ENCODE data around the gene CELSR1.

Gene CELSR1

DNA sequence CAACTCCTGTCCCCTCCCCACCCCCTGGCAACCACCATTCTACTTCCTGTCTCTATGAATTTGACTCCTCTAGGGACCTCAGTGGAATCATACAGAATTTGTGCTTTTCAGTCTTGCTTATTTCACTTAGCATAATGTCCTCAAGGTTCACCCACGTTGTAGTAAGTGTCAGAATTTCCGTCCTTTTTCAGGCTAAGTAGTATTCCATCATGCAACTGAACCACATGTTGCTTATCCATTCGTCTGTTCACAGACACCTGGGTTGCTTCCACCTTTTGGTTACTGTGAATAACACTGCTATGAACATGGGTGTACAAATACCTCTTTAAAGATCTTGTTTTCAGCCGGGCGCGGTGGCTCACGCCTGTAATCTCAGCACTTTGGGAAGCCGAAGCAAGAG is 16.5 kb downstream of the CELSR1 start:
- TF ChIP-seq ZFP3 (CRISPR knock-in tag; IDR thresholded peaks at IDR 0.05) (no peak), CSDC2 (CRISPR knock-in tag; IDR thresholded peaks at IDR 0.05) (no peak), SNAI2 (CRISPR knock-in tag; IDR thresholded peaks at IDR 0.05) (no peak), GLIS3 (CRISPR knock-in tag; IDR thresholded peaks at IDR 0.05) (no peak), ZNF565 (CRISPR knock-in tag; conservative IDR thresholded peaks at IDR 0.05; ENCODE audit: low read depth) (no peak), RARB (CRISPR knock-in tag; IDR thresholded peaks at IDR 0.05) (no peak), ISL1 (CRISPR knock-in tag; IDR thresholded peaks at IDR 0.05) (no peak), ARNTL (CRISPR knock-in tag; IDR thresholded peaks at IDR 0.05; ENCODE audit: borderline replicate concordance, low read depth) (no peak), TOX (CRISPR knock-in tag; IDR thresholded peaks at IDR 0.05; ENCODE audit: borderline replicate concordance) (no peak), ZC3H10 (CRISPR knock-in tag; IDR thresholded peaks at IDR 0.05) (no peak), ZNF70 (CRISPR knock-in tag; IDR thresholded peaks at IDR 0.05) (no peak), OSR1 (CRISPR knock-in tag; IDR thresholded peaks at IDR 0.05) (no peak)
- TF ChIP-seq, protein P1, sequence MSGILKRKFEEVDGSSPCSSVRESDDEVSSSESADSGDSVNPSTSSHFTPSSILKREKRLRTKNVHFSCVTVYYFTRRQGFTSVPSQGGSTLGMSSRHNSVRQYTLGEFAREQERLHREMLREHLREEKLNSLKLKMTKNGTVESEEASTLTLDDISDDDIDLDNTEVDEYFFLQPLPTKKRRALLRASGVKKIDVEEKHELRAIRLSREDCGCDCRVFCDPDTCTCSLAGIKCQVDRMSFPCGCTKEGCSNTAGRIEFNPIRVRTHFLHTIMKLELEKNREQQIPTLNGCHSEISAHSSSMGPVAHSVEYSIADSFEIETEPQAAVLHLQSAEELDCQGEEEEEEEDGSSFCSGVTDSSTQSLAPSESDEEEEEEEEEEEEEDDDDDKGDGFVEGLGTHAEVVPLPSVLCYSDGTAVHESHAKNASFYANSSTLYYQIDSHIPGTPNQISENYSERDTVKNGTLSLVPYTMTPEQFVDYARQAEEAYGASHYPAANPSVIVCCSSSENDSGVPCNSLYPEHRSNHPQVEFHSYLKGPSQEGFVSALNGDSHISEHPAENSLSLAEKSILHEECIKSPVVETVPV (CRISPR knock-in tag; IDR thresholded peaks at IDR 0.05): no peak
- TF ChIP-seq, protein P2, sequence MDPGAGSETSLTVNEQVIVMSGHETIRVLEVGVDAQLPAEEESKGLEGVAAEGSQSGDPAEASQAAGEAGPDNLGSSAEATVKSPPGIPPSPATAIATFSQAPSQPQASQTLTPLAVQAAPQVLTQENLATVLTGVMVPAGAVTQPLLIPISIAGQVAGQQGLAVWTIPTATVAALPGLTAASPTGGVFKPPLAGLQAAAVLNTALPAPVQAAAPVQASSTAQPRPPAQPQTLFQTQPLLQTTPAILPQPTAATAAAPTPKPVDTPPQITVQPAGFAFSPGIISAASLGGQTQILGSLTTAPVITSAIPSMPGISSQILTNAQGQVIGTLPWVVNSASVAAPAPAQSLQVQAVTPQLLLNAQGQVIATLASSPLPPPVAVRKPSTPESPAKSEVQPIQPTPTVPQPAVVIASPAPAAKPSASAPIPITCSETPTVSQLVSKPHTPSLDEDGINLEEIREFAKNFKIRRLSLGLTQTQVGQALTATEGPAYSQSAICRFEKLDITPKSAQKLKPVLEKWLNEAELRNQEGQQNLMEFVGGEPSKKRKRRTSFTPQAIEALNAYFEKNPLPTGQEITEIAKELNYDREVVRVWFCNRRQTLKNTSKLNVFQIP (CRISPR knock-in tag; IDR thresholded peaks at IDR 0.05; ENCODE audit: borderline replicate concordance, low read depth): no peak
- TF ChIP-seq, protein P3, sequence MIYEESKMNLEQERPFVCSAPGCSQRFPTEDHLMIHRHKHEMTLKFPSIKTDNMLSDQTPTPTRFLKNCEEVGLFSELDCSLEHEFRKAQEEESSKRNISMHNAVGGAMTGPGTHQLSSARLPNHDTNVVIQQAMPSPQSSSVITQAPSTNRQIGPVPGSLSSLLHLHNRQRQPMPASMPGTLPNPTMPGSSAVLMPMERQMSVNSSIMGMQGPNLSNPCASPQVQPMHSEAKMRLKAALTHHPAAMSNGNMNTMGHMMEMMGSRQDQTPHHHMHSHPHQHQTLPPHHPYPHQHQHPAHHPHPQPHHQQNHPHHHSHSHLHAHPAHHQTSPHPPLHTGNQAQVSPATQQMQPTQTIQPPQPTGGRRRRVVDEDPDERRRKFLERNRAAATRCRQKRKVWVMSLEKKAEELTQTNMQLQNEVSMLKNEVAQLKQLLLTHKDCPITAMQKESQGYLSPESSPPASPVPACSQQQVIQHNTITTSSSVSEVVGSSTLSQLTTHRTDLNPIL (CRISPR knock-in tag; IDR thresholded peaks at IDR 0.05; ENCODE audit: low read depth): no peak
- TF ChIP-seq, protein P4, sequence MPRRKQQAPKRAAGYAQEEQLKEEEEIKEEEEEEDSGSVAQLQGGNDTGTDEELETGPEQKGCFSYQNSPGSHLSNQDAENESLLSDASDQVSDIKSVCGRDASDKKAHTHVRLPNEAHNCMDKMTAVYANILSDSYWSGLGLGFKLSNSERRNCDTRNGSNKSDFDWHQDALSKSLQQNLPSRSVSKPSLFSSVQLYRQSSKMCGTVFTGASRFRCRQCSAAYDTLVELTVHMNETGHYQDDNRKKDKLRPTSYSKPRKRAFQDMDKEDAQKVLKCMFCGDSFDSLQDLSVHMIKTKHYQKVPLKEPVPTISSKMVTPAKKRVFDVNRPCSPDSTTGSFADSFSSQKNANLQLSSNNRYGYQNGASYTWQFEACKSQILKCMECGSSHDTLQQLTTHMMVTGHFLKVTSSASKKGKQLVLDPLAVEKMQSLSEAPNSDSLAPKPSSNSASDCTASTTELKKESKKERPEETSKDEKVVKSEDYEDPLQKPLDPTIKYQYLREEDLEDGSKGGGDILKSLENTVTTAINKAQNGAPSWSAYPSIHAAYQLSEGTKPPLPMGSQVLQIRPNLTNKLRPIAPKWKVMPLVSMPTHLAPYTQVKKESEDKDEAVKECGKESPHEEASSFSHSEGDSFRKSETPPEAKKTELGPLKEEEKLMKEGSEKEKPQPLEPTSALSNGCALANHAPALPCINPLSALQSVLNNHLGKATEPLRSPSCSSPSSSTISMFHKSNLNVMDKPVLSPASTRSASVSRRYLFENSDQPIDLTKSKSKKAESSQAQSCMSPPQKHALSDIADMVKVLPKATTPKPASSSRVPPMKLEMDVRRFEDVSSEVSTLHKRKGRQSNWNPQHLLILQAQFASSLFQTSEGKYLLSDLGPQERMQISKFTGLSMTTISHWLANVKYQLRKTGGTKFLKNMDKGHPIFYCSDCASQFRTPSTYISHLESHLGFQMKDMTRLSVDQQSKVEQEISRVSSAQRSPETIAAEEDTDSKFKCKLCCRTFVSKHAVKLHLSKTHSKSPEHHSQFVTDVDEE (CRISPR knock-in tag; IDR thresholded peaks at IDR 0.05): no peak
- ATAC-seq: no peak

DNA sequence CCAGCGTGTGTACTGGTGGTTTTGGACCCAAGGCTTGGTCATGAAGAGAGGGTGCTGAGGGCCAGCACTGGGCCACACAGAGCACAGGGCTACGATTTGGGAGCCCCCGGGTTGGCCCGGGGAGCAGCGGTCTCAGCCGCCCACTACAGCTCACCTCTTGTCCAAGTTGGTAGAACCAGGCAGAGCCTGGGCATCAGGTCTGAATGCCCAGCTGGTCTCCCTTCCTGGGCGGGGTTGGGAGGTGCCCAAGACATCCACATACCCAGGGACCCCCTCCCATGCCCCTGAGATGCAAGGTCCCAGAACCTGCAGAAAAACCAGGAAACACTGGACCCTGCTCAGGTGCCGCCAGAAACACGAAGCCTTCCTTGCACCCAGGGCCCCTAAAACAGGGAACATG is 18.0 kb downstream of the CELSR1 start:
- no peak for ATAC-seq
- TF ChIP-seq ZFP30 (CRISPR knock-in tag; IDR thresholded peaks at IDR 0.05) (no peak), SNAI2 (CRISPR knock-in tag; IDR thresholded peaks at IDR 0.05) (no peak), TCF4 (CRISPR knock-in tag; IDR thresholded peaks at IDR 0.05; ENCODE audit: borderline replicate concordance) (no peak), ESRRG (CRISPR knock-in tag; IDR thresholded peaks at IDR 0.05) (no peak), ISL1 (CRISPR knock-in tag; IDR thresholded peaks at IDR 0.05) (no peak), PPARA (CRISPR knock-in tag; IDR thresholded peaks at IDR 0.05; ENCODE audit: borderline replicate concordance) (no peak), BACH2 (CRISPR knock-in tag; IDR thresholded peaks at IDR 0.05; ENCODE audit: borderline replicate concordance) (no peak), ZFP3 (CRISPR knock-in tag; IDR thresholded peaks at IDR 0.05) (no peak), ZNF565 (CRISPR knock-in tag; conservative IDR thresholded peaks at IDR 0.05; ENCODE audit: low read depth) (no peak), ARNTL (CRISPR knock-in tag; IDR thresholded peaks at IDR 0.05; ENCODE audit: borderline replicate concordance, low read depth) (no peak)
- TF ChIP-seq, protein P1 (CRISPR knock-in tag; IDR thresholded peaks at IDR 0.05): no peak
- TF ChIP-seq, protein P4 (CRISPR knock-in tag; IDR thresholded peaks at IDR 0.05): no peak
- TF ChIP-seq, protein P5, sequence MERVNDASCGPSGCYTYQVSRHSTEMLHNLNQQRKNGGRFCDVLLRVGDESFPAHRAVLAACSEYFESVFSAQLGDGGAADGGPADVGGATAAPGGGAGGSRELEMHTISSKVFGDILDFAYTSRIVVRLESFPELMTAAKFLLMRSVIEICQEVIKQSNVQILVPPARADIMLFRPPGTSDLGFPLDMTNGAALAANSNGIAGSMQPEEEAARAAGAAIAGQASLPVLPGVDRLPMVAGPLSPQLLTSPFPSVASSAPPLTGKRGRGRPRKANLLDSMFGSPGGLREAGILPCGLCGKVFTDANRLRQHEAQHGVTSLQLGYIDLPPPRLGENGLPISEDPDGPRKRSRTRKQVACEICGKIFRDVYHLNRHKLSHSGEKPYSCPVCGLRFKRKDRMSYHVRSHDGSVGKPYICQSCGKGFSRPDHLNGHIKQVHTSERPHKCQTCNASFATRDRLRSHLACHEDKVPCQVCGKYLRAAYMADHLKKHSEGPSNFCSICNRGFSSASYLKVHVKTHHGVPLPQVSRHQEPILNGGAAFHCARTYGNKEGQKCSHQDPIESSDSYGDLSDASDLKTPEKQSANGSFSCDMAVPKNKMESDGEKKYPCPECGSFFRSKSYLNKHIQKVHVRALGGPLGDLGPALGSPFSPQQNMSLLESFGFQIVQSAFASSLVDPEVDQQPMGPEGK (CRISPR knock-in tag; IDR thresholded peaks at IDR 0.05; ENCODE audit: borderline replicate concordance): no peak
- TF ChIP-seq, protein P2 (CRISPR knock-in tag; IDR thresholded peaks at IDR 0.05; ENCODE audit: borderline replicate concordance, low read depth): no peak
